ENCODE data around the gene SIK2. TPM values are rescaled to one million over a fixed set of nuclear protein-coding genes. Genes with fewer than 3 reads are reported as not detected.

Gene SIK2
- total and polyA plus RNA-seq, 2 donors (not counting 3 experiments of a cell fraction or from before 2014, with no cell fraction given) = 14.6 to 17.1 TPM

DNA sequence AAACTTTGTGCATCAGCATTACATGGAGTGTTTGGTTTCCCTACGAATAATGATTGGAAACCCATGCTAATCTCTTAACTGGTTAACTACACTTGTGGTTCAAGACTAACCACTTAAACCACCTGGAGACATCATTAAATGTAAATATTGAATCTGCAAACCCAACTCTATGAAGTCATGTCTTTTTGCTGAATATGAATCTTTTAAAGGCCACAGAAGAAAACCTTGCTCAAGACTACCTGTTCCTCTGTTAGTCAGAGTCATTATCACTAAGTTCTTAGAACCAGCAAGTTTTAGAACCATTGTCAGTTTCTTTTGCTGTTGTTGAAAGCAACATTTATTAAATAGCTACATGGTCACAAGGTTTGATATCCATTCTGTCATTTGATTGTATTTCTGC is 70.7 kb downstream of the SIK2 start:
- Histone ChIP-seq H3K4me1 (ENCODE audit: control insufficient read depth, extremely low read depth, insufficient read depth, low read length) (peaks cover 7% of the 10 kb centered on the region), H3K27me3 (ENCODE audit: control insufficient read depth in 2 of 2, insufficient read depth in 2 of 2, low read length in 2 of 2) (no peaks in the 10 kb centered on the region), H3K9ac (replicated peaks; ENCODE audit: extremely low read depth, insufficient read depth, low read length) (no peak overlapping the region), H3K4me2 (ENCODE audit: insufficient read depth, low read length) (no peak overlapping the region), H2AFZ (ENCODE audit: low read depth, low read length) (no peak overlapping the region), H3K9me1 (replicated peaks; ENCODE audit: control insufficient read depth, extremely low read depth, insufficient read depth, low read length) (no peaks in the 10 kb centered on the region), H3K79me2 (ENCODE audit: control insufficient read depth, insufficient read depth, low read length) (no peaks in the 10 kb centered on the region), H3K4me3 (replicated peaks in 1 of 3; ENCODE audit: insufficient read depth in 1 of 3, low read depth in 1 of 3, low read length in 3 of 3) (no peak overlapping the region), H3K36me3 (ENCODE audit: control insufficient read depth in 2 of 2, extremely low read depth in 1 of 2, insufficient read depth in 2 of 2, low read length in 2 of 2) (peaks cover 0 to 9% of the 10 kb centered on the region in 2 experiments), H3K9me3 (replicated peaks; ENCODE audit: control insufficient read depth, insufficient read depth, low read length) (no peaks in the 10 kb centered on the region), H3K27ac (ENCODE audit: insufficient read depth, low read depth, low read length) (no peak overlapping the region), H4K20me1 (replicated peaks; ENCODE audit: control insufficient read depth, extremely low read depth, insufficient read depth, low read length) (no peaks in the 10 kb centered on the region)
- DNase-seq (ENCODE audit: low read depth, low spot score) = no peak
- no TSS peak for BruUV-seq (replicated peaks)
- intact Hi-C loops (cut with micrococcal nuclease) (no loop called here), dilution Hi-C loops (cut with MboI; ENCODE audit: extremely low pct_ligation_motif_present, low sequenced_read_pairs) (no loop called here)
- no peak for FAIRE-seq
- POLR2A ChIA-PET = no interaction called here
- CTCF ChIA-PET = no interaction called here
- TF ChIP-seq POLR2AphosphoS5 (IDR thresholded peaks at IDR 0.05; ENCODE audit: insufficient read depth, low read depth, low read length) (no peak), FOS (IDR thresholded peaks at IDR 0.05; ENCODE audit: borderline replicate concordance, insufficient read depth, low read length) (no peak)

DNA sequence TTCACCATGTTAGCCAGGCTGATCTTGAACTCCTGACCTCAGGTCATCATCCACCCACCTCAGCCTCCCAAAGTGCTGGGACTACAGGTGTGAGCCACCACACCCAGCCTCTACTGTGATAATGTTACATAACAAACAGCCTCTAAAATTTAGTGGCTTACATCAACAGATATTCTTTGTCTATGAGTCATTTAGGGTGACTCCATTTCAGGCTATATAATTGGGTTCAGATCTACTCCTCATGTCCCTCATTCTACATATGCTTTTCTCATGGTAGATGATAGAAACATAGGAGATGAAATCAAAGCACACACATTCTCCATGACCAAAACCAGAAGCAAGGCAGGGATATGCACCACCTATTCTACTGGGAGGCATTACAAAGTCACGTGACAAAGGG is 72.7 kb downstream of the SIK2 start:
- DNase-seq (ENCODE audit: low read depth, low spot score) (no peak), FAIRE-seq (no peak)
- peaks cover 0 to 9% of the 10 kb centered on the region in 2 experiments for H3K36me3 ChIP-seq (ENCODE audit: control insufficient read depth in 2 of 2, extremely low read depth in 1 of 2, insufficient read depth in 2 of 2, low read length in 2 of 2)

More for the DNA sequence above, 72.7 kb downstream of the SIK2 start:
- no peak for TF ChIP-seq POLR2A (IDR thresholded peaks at IDR 0.05; ENCODE audit: low read depth, low read length)
- TF ChIP-seq, protein P1, sequence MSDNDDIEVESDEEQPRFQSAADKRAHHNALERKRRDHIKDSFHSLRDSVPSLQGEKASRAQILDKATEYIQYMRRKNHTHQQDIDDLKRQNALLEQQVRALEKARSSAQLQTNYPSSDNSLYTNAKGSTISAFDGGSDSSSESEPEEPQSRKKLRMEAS (IDR thresholded peaks at IDR 0.05; ENCODE audit: insufficient read depth, insufficient read length) = no peak
- TF ChIP-seq, protein P2, sequence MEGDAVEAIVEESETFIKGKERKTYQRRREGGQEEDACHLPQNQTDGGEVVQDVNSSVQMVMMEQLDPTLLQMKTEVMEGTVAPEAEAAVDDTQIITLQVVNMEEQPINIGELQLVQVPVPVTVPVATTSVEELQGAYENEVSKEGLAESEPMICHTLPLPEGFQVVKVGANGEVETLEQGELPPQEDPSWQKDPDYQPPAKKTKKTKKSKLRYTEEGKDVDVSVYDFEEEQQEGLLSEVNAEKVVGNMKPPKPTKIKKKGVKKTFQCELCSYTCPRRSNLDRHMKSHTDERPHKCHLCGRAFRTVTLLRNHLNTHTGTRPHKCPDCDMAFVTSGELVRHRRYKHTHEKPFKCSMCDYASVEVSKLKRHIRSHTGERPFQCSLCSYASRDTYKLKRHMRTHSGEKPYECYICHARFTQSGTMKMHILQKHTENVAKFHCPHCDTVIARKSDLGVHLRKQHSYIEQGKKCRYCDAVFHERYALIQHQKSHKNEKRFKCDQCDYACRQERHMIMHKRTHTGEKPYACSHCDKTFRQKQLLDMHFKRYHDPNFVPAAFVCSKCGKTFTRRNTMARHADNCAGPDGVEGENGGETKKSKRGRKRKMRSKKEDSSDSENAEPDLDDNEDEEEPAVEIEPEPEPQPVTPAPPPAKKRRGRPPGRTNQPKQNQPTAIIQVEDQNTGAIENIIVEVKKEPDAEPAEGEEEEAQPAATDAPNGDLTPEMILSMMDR (IDR thresholded peaks at IDR 0.05; ENCODE audit: extremely low read depth in 1 of 2, insufficient read depth in 1 of 2, low read depth in 1 of 2, low read length in 2 of 2) = no peak
- no peak for TF ChIP-seq FOS (IDR thresholded peaks at IDR 0.05; ENCODE audit: borderline replicate concordance, insufficient read depth, low read length)
- TF ChIP-seq EZH2 (IDR thresholded peaks at IDR 0.05; ENCODE audit: borderline replicate concordance, low read depth, low read length, severe bottlenecking) = no peak
- TF ChIP-seq MYC (IDR thresholded peaks at IDR 0.05; ENCODE audit: low read depth, low read length) = no peak
- no peak for TF ChIP-seq GATA2 (IDR thresholded peaks at IDR 0.05; ENCODE audit: insufficient read depth, insufficient read length, low read depth, low read length)
- no peak for TF ChIP-seq POLR2AphosphoS5 (IDR thresholded peaks at IDR 0.05; ENCODE audit: insufficient read depth, low read depth, low read length)
- no peak for TF ChIP-seq JUN (IDR thresholded peaks at IDR 0.05; ENCODE audit: borderline replicate concordance, insufficient read depth, insufficient read length, low read depth)
- H3K27ac ChIP-seq (ENCODE audit: insufficient read depth, low read depth, low read length) = no peak overlapping the region
- ChIA-PET CTCF (interaction anchor here (2.1 kb wide), 1 partner anchor 103 kb away, joined by 5 read pairs; no protein-coding TSS in a partner anchor), POLR2A (no interaction called here)
- BruUV-seq (replicated peaks) = no TSS peak
- H3K4me2 ChIP-seq (ENCODE audit: insufficient read depth, low read length) = no peak overlapping the region
- no peaks in the 10 kb centered on the region for H3K9me3 ChIP-seq (replicated peaks; ENCODE audit: control insufficient read depth, insufficient read depth, low read length)
- no peaks in the 10 kb centered on the region for H3K9me1 ChIP-seq (replicated peaks; ENCODE audit: control insufficient read depth, extremely low read depth, insufficient read depth, low read length)
- no peaks in the 10 kb centered on the region for H3K79me2 ChIP-seq (ENCODE audit: control insufficient read depth, insufficient read depth, low read length)
- no peaks in the 10 kb centered on the region for H4K20me1 ChIP-seq (replicated peaks; ENCODE audit: control insufficient read depth, extremely low read depth, insufficient read depth, low read length)
- no peak overlapping the region for H2AFZ ChIP-seq (ENCODE audit: low read depth, low read length)
- H3K9ac ChIP-seq (replicated peaks; ENCODE audit: extremely low read depth, insufficient read depth, low read length) = no peak overlapping the region
- dilution Hi-C loops (cut with MboI; ENCODE audit: extremely low pct_ligation_motif_present, low sequenced_read_pairs) (no loop called here), intact Hi-C loops (cut with micrococcal nuclease) (no loop called here)
- H3K4me3 ChIP-seq (replicated peaks in 1 of 3; ENCODE audit: insufficient read depth in 1 of 3, low read depth in 1 of 3, low read length in 3 of 3) = no peak overlapping the region
- H3K27me3 ChIP-seq (ENCODE audit: control insufficient read depth in 2 of 2, insufficient read depth in 2 of 2, low read length in 2 of 2) = no peaks in the 10 kb centered on the region
- peaks cover 7% of the 10 kb centered on the region for H3K4me1 ChIP-seq (ENCODE audit: control insufficient read depth, extremely low read depth, insufficient read depth, low read length)
